Measurements from ENCODE around the gene PRUNE1. TPM values are rescaled to one million over a fixed set of nuclear protein-coding genes. Genes with fewer than 3 reads are reported as not detected.
A peak's percentile ranks its signal among the peaks of the same experiment; 100 is the strongest.

The PRUNE1 gene
- polyA plus RNA-seq, 4 donors, result 15.1 to 31.6 (median 15.6) TPM

DNA sequence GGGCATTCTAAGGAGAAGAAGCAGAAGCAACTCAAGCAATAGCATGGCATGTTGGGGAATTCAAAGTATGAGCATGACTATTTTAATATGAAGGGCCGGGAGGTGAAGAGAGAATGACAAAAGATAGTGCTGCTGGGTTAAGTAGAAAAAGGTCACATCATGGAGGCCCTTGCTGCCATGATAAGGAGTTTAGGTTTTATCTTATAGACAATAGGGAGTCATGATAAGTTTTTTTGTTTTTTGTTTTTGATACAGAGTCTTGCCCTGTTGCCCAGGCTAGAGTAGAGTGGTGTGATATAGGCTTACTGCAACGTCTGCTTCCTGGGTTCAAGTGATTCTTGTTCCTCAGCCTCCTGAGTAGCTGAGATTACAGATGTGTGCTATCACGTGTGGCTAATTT lies 31.3 kb downstream of the PRUNE1 start:
- no peaks in the 10 kb centered on the region for H3K9me3 ChIP-seq (ENCODE audit: control insufficient read depth in 2 of 2, insufficient read depth in 1 of 2, low read depth in 1 of 2, low read length in 1 of 2)
- H3K27ac ChIP-seq (ENCODE audit: low read depth in 1 of 3, low read length in 2 of 3), result no peak overlapping the region
- FAIRE-seq (no peak), DNase-seq (no peak)
- WGBS, 3 donors, result 93 to 96% (median 94%) methylated on average over 3 of the region's 3 CpGs
- no peak overlapping the region for H3K4me3 ChIP-seq (ENCODE audit: low read depth in 1 of 3, low read length in 3 of 3)
- H3K27me3 ChIP-seq (ENCODE audit: control insufficient read depth in 3 of 3, insufficient read depth in 3 of 3, low read length in 3 of 3), result no peaks in the 10 kb centered on the region
- H3K4me1 ChIP-seq (ENCODE audit: control insufficient read depth in 3 of 3, insufficient read depth in 2 of 3, low read depth in 1 of 3, low read length in 2 of 3), result no peaks in the 10 kb centered on the region
- H3K36me3 ChIP-seq (ENCODE audit: control insufficient read depth in 3 of 3, insufficient read depth in 2 of 3, low read depth in 1 of 3, low read length in 3 of 3), result peaks cover 0 to 14% (median 5%) of the 10 kb centered on the region in 3 donors

DNA sequence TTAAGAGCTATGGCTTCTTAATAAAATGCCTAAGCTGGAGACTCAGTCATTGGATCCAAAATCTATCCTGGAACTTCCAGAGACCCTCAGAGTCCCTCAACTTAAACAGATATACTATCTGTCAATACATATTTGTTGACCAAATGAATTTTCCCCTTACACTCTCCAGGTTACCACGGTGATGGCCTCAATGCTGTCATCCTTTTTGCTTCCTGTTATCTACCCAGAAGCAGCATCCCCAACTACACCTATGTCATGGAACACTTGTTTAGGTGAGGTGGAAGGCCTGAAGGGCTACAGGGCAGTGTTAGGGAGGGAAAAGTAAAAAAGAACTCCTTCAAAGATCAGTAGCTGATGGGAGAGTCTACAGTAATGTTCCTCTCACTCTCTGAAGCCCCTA lies 34.9 kb downstream of the PRUNE1 start:
- H3K4me3 ChIP-seq (ENCODE audit: low read depth in 1 of 3, low read length in 3 of 3), result no peak overlapping the region
- H3K27me3 ChIP-seq (ENCODE audit: control insufficient read depth in 3 of 3, insufficient read depth in 3 of 3, low read length in 3 of 3), result no peaks in the 10 kb centered on the region
- WGBS, 3 donors, result 88 to 100% (median 95%) methylated on average over 1 of the region's 1 CpG
- H3K4me1 ChIP-seq (ENCODE audit: control insufficient read depth in 3 of 3, insufficient read depth in 2 of 3, low read depth in 1 of 3, low read length in 2 of 3), result peaks cover 0 to 6% (median 0%) of the 10 kb centered on the region in 3 donors
- no peaks in the 10 kb centered on the region for H3K9me3 ChIP-seq (ENCODE audit: control insufficient read depth in 2 of 2, insufficient read depth in 1 of 2, low read depth in 1 of 2, low read length in 1 of 2)
- H3K36me3 ChIP-seq (ENCODE audit: control insufficient read depth in 3 of 3, insufficient read depth in 2 of 3, low read depth in 1 of 3, low read length in 3 of 3), result peaks cover 0 to 5% (median 2%) of the 10 kb centered on the region in 3 donors
- FAIRE-seq (no peak), DNase-seq (no peak)
- no peak overlapping the region for H3K27ac ChIP-seq (ENCODE audit: low read depth in 1 of 3, low read length in 2 of 3)

GRCh38 chr1:151047591-151047924 lies 39.3 kb downstream of the PRUNE1 start, which contains the start of gene C1orf56:
TSS of gene C1orf56 (plus strand) at chr1:151047751. CDS start at chr1:151047848, 97 bp downstream.
- H3K4me3 ChIP-seq (ENCODE audit: low read depth in 1 of 3, low read length in 3 of 3), result peak within 1 kb of the TSS; percentile 51 to 82 (median 62)
- no peaks in the 10 kb centered on the region for H3K27me3 ChIP-seq (ENCODE audit: control insufficient read depth in 3 of 3, insufficient read depth in 3 of 3, low read length in 3 of 3)
- FAIRE-seq (no peak), DNase-seq (peak; percentile 58 to 87)
- no peaks in the 10 kb centered on the region for H3K9me3 ChIP-seq (ENCODE audit: control insufficient read depth in 2 of 2, insufficient read depth in 1 of 2, low read depth in 1 of 2, low read length in 1 of 2)
- H3K4me1 ChIP-seq (ENCODE audit: control insufficient read depth in 3 of 3, insufficient read depth in 2 of 3, low read depth in 1 of 3, low read length in 2 of 3), result peaks cover 0 to 10% (median 2%) of the 10 kb centered on the region in 3 donors
- H3K36me3 ChIP-seq (ENCODE audit: control insufficient read depth in 3 of 3, insufficient read depth in 2 of 3, low read depth in 1 of 3, low read length in 3 of 3), result peaks cover under 1 to 10% (median 4%) of the 10 kb centered on the region in 3 donors
- H3K27ac ChIP-seq (ENCODE audit: low read depth in 1 of 3, low read length in 2 of 3), result peak within 1 kb of the TSS; percentile 12 to 87 (median 83)
- WGBS, 3 donors, result 0 to 1% (median 1%) methylated on average over 21 to 29 of the region's 29 CpGs

DNA sequence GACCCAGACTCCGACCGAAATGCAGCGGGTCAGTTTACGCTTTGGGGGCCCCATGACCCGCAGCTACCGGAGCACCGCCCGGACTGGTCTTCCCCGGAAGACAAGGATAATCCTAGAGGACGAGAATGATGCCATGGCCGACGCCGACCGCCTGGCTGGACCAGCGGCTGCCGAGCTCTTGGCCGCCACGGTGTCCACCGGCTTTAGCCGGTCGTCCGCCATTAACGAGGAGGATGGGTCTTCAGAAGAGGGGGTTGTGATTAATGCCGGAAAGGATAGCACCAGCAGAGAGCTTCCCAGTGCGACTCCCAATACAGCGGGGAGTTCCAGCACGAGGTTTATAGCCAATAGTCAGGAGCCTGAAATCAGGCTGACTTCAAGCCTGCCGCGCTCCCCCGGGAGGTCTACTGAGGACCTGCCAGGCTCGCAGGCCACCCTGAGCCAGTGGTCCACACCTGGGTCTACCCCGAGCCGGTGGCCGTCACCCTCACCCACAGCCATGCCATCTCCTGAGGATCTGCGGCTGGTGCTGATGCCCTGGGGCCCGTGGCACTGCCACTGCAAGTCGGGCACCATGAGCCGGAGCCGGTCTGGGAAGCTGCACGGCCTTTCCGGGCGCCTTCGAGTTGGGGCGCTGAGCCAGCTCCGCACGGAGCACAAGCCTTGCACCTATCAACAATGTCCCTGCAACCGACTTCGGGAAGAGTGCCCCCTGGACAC lies 39.8 kb downstream of the PRUNE1 start:
- FAIRE-seq, result no peak

DNA sequence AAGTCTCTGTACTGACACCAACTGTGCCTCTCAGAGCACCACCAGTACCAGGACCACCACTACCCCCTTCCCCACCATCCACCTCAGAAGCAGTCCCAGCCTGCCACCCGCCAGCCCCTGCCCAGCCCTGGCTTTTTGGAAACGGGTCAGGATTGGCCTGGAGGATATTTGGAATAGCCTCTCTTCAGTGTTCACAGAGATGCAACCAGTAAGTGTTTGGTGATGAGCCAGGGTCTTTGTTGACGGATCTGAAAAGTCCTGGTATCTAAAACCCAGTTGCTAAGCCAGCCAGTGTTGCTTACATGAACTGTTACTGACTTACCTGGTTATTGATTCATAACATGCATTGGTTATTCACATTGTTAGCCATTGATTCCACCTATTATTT lies 40.4 kb downstream of the PRUNE1 start:
- H3K4me1 ChIP-seq (ENCODE audit: control insufficient read depth in 3 of 3, insufficient read depth in 2 of 3, low read depth in 1 of 3, low read length in 2 of 3), result peaks cover 0 to 10% (median 2%) of the 10 kb centered on the region in 3 donors
- H3K27ac ChIP-seq (ENCODE audit: low read depth in 1 of 3, low read length in 2 of 3), result peak overlapping the region in 1 of 3 donors; percentile 83
- peaks cover 3 to 18% (median 10%) of the 10 kb centered on the region in 3 donors for H3K36me3 ChIP-seq (ENCODE audit: control insufficient read depth in 3 of 3, insufficient read depth in 2 of 3, low read depth in 1 of 3, low read length in 3 of 3)
- DNase-seq (no peak), FAIRE-seq (no peak)
- no peaks in the 10 kb centered on the region for H3K27me3 ChIP-seq (ENCODE audit: control insufficient read depth in 3 of 3, insufficient read depth in 3 of 3, low read length in 3 of 3)
- 29 to 39% (median 29%) methylated on average over 3 of the region's 3 CpGs for WGBS, 3 donors
- peak overlapping the region in 2 of 3 donors; percentile 51 to 82 for H3K4me3 ChIP-seq (ENCODE audit: low read depth in 1 of 3, low read length in 3 of 3)
- H3K9me3 ChIP-seq (ENCODE audit: control insufficient read depth in 2 of 2, insufficient read depth in 1 of 2, low read depth in 1 of 2, low read length in 1 of 2), result no peaks in the 10 kb centered on the region

More for the DNA sequence above, 39.8 kb downstream of the PRUNE1 start:
- Histone ChIP-seq H3K4me1 (ENCODE audit: control insufficient read depth in 3 of 3, insufficient read depth in 2 of 3, low read depth in 1 of 3, low read length in 2 of 3) (peaks cover 0 to 10% (median 2%) of the 10 kb centered on the region in 3 donors), H3K27ac (ENCODE audit: low read depth in 1 of 3, low read length in 2 of 3) (peak overlapping the region; percentile 12 to 87 (median 83)), H3K4me3 (ENCODE audit: low read depth in 1 of 3, low read length in 3 of 3) (peak overlapping the region; percentile 51 to 82 (median 62)), H3K9me3 (ENCODE audit: control insufficient read depth in 2 of 2, insufficient read depth in 1 of 2, low read depth in 1 of 2, low read length in 1 of 2) (no peaks in the 10 kb centered on the region), H3K36me3 (ENCODE audit: control insufficient read depth in 3 of 3, insufficient read depth in 2 of 3, low read depth in 1 of 3, low read length in 3 of 3) (peaks cover 3 to 12% (median 5%) of the 10 kb centered on the region in 3 donors), H3K27me3 (ENCODE audit: control insufficient read depth in 3 of 3, insufficient read depth in 3 of 3, low read length in 3 of 3) (no peaks in the 10 kb centered on the region)
- WGBS, 3 donors, result 0 to 1% (median 0%) methylated on average over 45 to 48 of the region's 48 CpGs
- DNase-seq, result peak; percentile 62 to 81

DNA sequence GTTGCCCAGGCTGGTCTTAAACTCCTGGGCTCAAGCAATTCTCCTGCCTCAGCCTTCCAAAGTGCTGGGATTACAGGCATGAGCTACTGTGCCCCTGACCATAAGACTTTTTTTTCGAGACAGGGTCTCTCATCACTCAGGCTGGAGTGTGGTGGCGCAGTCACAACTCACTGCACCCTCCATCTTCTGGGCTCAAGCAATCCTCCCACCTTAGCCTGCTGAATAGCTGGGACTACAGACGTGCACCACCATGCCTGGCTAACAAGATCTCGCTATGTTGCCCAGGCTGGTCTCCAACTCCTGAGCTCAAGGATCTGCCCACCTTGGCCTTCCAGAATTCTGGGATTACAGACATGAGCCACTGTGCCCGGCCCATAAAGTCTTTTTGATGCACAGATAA lies 41.2 kb downstream of the PRUNE1 start:
- DNase-seq (no peak), FAIRE-seq (no peak)
- Histone ChIP-seq H3K36me3 (ENCODE audit: control insufficient read depth in 3 of 3, insufficient read depth in 2 of 3, low read depth in 1 of 3, low read length in 3 of 3) (peaks cover 10 to 25% (median 17%) of the 10 kb centered on the region in 3 donors), H3K9me3 (ENCODE audit: control insufficient read depth in 2 of 2, insufficient read depth in 1 of 2, low read depth in 1 of 2, low read length in 1 of 2) (no peaks in the 10 kb centered on the region), H3K4me3 (ENCODE audit: low read depth in 1 of 3, low read length in 3 of 3) (no peak overlapping the region), H3K27ac (ENCODE audit: low read depth in 1 of 3, low read length in 2 of 3) (no peak overlapping the region), H3K4me1 (ENCODE audit: control insufficient read depth in 3 of 3, insufficient read depth in 2 of 3, low read depth in 1 of 3, low read length in 2 of 3) (peaks cover 0 to 10% (median 2%) of the 10 kb centered on the region in 3 donors), H3K27me3 (ENCODE audit: control insufficient read depth in 3 of 3, insufficient read depth in 3 of 3, low read length in 3 of 3) (no peaks in the 10 kb centered on the region)
- 91 to 96% (median 94%) methylated on average over 5 of the region's 5 CpGs for WGBS, 3 donors

- Histone ChIP-seq H3K27me3 (ENCODE audit: control insufficient read depth in 3 of 3, insufficient read depth in 3 of 3, low read length in 3 of 3) (no peaks in the 10 kb centered on the region), H3K27ac (ENCODE audit: low read depth in 1 of 3, low read length in 2 of 3) (peak overlapping the region in 1 of 3 donors; percentile 8), H3K4me3 (ENCODE audit: low read depth in 1 of 3, low read length in 3 of 3) (no peak overlapping the region), H3K36me3 (ENCODE audit: control insufficient read depth in 3 of 3, insufficient read depth in 2 of 3, low read depth in 1 of 3, low read length in 3 of 3) (peaks cover 14 to 30% (median 22%) of the 10 kb centered on the region in 3 donors), H3K4me1 (ENCODE audit: control insufficient read depth in 3 of 3, insufficient read depth in 2 of 3, low read depth in 1 of 3, low read length in 2 of 3) (peaks cover 0 to 10% (median 2%) of the 10 kb centered on the region in 3 donors), H3K9me3 (ENCODE audit: control insufficient read depth in 2 of 2, insufficient read depth in 1 of 2, low read depth in 1 of 2, low read length in 1 of 2) (no peaks in the 10 kb centered on the region)
- DNase-seq (no peak), FAIRE-seq (no peak)
- 85 to 86% (median 85%) methylated on average over 2 of the region's 2 CpGs for WGBS, 3 donors
Observed at GRCh38 chr1:151050051-151050688, 41.9 kb downstream of the PRUNE1 start.

DNA sequence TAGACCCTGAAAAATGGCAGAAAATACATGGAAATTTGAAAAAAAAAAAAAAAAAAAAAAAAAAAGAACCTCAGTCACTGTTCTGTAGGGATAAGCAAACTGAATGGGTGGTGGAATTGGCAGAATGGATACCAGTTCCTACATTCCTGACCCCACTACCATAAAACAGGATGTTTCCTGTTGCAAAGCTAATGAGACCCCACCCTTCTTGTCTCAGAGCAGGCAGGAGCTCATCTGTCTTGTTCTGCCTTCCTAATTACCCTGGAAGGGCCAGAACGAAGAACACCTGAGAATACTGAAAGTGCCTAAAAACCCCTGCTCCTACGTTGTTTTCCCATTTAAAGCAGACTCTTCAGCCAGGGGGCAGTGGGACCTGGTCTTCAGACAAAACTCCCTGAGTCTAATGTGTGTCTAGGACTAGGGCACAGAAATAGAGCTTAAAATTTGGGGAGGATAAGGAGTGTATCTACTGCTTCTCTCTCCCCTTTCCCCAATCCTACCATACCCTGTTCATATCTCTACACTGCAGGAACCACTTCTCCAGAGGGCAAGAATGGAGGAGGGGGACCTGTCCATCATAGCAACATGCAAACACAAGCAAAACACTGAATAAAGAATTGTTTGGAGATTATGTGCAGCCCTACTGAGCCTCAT lies 43.2 kb downstream of the PRUNE1 start:
- Histone ChIP-seq H3K4me1 (ENCODE audit: control insufficient read depth in 3 of 3, insufficient read depth in 2 of 3, low read depth in 1 of 3, low read length in 2 of 3) (peaks cover 2 to 21% (median 5%) of the 10 kb centered on the region in 3 donors), H3K27ac (ENCODE audit: low read depth in 1 of 3, low read length in 2 of 3) (no peak overlapping the region), H3K36me3 (ENCODE audit: control insufficient read depth in 3 of 3, insufficient read depth in 2 of 3, low read depth in 1 of 3, low read length in 3 of 3) (peaks cover 14 to 37% (median 22%) of the 10 kb centered on the region in 3 donors), H3K9me3 (ENCODE audit: control insufficient read depth in 2 of 2, insufficient read depth in 1 of 2, low read depth in 1 of 2, low read length in 1 of 2) (no peaks in the 10 kb centered on the region), H3K4me3 (ENCODE audit: low read depth in 1 of 3, low read length in 3 of 3) (no peak overlapping the region), H3K27me3 (ENCODE audit: control insufficient read depth in 3 of 3, insufficient read depth in 3 of 3, low read length in 3 of 3) (no peaks in the 10 kb centered on the region)
- 69 to 85% (median 81%) methylated on average over 2 of the region's 2 CpGs for WGBS, 3 donors
- FAIRE-seq, result no peak
- no peak for DNase-seq

All from small intestine (tissue), 7 donors.